KBM-7 (cell line): Measurements from ENCODE around the gene PRR35.

Experiments used
- DNase-seq: peaks from one replicate; pipeline ENCODE4 v3.0.0-alpha.2; 2015
- in situ Hi-C: fragments of 300-500 bp; cut with MboI; formaldehyde crosslinking; loops from 2 replicates; pipeline ENCODE4 v1.14.3; 2020; ENCODE audit warnings: low sequenced_read_pairs, low pct_unique_long_range_greater_than_20kb, mixed read lengths

Gene PRR35

GRCh38 chr16:575354-576196 lies 15.4 kb downstream of the PRR35 start:
- no peak for DNase-seq
- in situ Hi-C loops: no loop called here

- no peak for DNase-seq
- in situ Hi-C loops: no loop called here
Measured at GRCh38 chr16:576197-576822, 16.1 kb downstream of the PRR35 start.

GRCh38 chr16:576823-577201 lies 16.6 kb downstream of the PRR35 start:
- in situ Hi-C loops: no loop called here
- DNase-seq: no peak

GRCh38 chr16:577796-578195 lies 17.6 kb downstream of the PRR35 start:
- in situ Hi-C loops: no loop called here
- no peak for DNase-seq

GRCh38 chr16:578232-578869 lies 18.2 kb downstream of the PRR35 start:
- no peak for DNase-seq

GRCh38 chr16:578870-579405 lies 18.7 kb downstream of the PRR35 start:
- in situ Hi-C loops: no loop called here
- DNase-seq: peak; percentile 86

More at GRCh38 chr16:578232-578869, 18.2 kb downstream of the PRR35 start:
- in situ Hi-C loops: no loop called here

GRCh38 chr16:580141-580945 lies 20.1 kb downstream of the PRR35 start:
- in situ Hi-C loops: no loop called here
- no peak for DNase-seq

GRCh38 chr16:580946-581498 lies 20.8 kb downstream of the PRR35 start:
- DNase-seq: no peak
- in situ Hi-C loops: no loop called here

- in situ Hi-C loops: no loop called here
- no peak for DNase-seq
Measured at GRCh38 chr16:582218-582613, 22.0 kb downstream of the PRR35 start.

- in situ Hi-C loops: no loop called here
- DNase-seq: no peak
Measured at GRCh38 chr16:582614-583331, 22.6 kb downstream of the PRR35 start.

GRCh38 chr16:583470-583814 lies 23.2 kb downstream of the PRR35 start:
- no peak for DNase-seq
- in situ Hi-C loops: no loop called here

GRCh38 chr16:583815-584591 lies 23.8 kb downstream of the PRR35 start:
- no peak for DNase-seq
- in situ Hi-C loops: no loop called here

- DNase-seq: no peak
Measured at GRCh38 chr16:585351-585750, 25.2 kb downstream of the PRR35 start.

GRCh38 chr16:586047-586644 lies 26.0 kb downstream of the PRR35 start:
- in situ Hi-C loops: no loop called here
- DNase-seq: no peak

More at GRCh38 chr16:585351-585750, 25.2 kb downstream of the PRR35 start:
- in situ Hi-C loops: no loop called here

GRCh38 chr16:586645-587590 lies 26.7 kb downstream of the PRR35 start:
- DNase-seq: no peak
- in situ Hi-C loops: no loop called here

- DNase-seq: no peak
- in situ Hi-C loops: no loop called here
Measured at GRCh38 chr16:588639-588888, 28.4 kb downstream of the PRR35 start.
